ENCODE measurements around the gene LARP4B. TPM values are rescaled to one million over a fixed set of nuclear protein-coding genes. Genes with fewer than 3 reads are reported as not detected.

LARP4B gene
- total RNA-seq, 1 donor from 2014 or later: 33.1 TPM

DNA sequence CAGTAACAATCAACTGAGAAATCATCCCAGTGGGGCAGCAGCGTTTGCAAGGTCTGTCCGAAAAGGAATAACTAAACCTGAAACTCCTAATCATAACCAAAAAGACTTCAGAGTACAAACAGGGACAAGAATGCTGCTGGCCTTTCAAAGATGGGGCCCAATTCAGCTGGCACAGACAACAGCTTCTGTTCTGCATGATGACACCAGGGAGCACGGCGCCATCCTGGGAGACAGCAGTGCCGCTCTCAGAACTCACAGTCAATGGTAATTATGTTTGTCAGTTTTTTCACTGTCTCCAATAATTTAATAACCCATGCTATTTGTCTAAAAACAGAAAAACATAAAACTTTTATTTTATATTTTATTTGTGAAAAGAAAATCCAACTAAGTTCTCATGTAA, 90.0 kb downstream of the LARP4B start:
- Histone ChIP-seq H2AFZ (replicated peaks) (no peak overlapping the region), H3K4me3 (no peak overlapping the region), H3K79me2 (ENCODE audit: low read depth) (peaks cover 37% of the 10 kb centered on the region), H3F3A (ENCODE audit: low read depth) (no peaks in the 10 kb centered on the region), H3K27me3 (no peaks in the 10 kb centered on the region), H3K36me3 (peaks cover 7% of the 10 kb centered on the region), H3K4me1 (no peaks in the 10 kb centered on the region), H3K4me2 (no peak overlapping the region), H3K27ac (no peak overlapping the region), H4K20me1 (ENCODE audit: low read depth) (peaks cover 3% of the 10 kb centered on the region), H3K9ac (no peak overlapping the region), H3K9me3 (ENCODE audit: low read depth) (no peaks in the 10 kb centered on the region)
- no peak for DNase-seq (ENCODE audit: low spot score)
- no peaks in the 10 kb centered on the region for H3K9me3 Mint-ChIP-seq
- no peaks in the 10 kb centered on the region for H3K4me1 Mint-ChIP-seq
- H3K4me3 Mint-ChIP-seq: no peak overlapping the region
- peaks cover 41% of the 10 kb centered on the region for H3K36me3 Mint-ChIP-seq
- no peaks in the 10 kb centered on the region for H3K27me3 Mint-ChIP-seq (ENCODE audit: insufficient read depth, low read depth)
- no peak overlapping the region for H3K27ac Mint-ChIP-seq
- TF ChIP-seq, protein P1, sequence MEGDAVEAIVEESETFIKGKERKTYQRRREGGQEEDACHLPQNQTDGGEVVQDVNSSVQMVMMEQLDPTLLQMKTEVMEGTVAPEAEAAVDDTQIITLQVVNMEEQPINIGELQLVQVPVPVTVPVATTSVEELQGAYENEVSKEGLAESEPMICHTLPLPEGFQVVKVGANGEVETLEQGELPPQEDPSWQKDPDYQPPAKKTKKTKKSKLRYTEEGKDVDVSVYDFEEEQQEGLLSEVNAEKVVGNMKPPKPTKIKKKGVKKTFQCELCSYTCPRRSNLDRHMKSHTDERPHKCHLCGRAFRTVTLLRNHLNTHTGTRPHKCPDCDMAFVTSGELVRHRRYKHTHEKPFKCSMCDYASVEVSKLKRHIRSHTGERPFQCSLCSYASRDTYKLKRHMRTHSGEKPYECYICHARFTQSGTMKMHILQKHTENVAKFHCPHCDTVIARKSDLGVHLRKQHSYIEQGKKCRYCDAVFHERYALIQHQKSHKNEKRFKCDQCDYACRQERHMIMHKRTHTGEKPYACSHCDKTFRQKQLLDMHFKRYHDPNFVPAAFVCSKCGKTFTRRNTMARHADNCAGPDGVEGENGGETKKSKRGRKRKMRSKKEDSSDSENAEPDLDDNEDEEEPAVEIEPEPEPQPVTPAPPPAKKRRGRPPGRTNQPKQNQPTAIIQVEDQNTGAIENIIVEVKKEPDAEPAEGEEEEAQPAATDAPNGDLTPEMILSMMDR (IDR thresholded peaks at IDR 0.05): no peak
- no peak for TF ChIP-seq EZH2phosphoT487 (IDR thresholded peaks at IDR 0.05)
- no peak for TF ChIP-seq EZH2 (IDR thresholded peaks at IDR 0.05)

DNA sequence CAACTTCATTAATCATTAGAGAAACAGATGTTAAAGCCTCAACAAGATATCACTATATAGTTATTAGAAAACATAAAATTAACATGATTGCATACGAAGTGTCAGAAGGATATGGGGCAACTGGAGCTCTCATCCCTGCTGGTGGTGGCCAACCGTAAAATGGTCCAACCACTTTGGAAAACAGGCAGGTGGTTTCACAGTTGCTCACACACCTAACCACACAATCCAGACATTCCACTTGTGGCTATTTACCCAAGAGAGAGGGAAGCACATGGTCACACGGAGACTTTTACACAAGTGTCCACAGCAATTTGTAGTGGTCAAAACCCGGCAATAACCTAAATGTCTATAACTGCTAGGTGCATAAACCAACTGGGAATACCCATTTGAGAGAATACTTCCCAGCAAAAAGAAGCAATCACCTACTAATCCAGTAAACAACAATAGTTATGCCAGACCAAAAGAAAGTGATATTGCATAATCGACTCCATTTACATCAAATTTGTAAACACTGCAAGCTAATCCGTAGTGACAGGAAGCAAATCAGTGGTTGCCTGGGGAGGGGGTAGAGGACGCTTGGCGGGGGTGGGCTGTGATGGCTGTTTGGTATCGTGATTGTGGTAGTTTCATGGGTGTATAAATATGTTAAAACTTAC, 91.8 kb downstream of the LARP4B start:
- TF ChIP-seq, protein P1 (IDR thresholded peaks at IDR 0.05): no peak
- TF ChIP-seq EZH2phosphoT487 (IDR thresholded peaks at IDR 0.05): no peak
- TF ChIP-seq EZH2 (IDR thresholded peaks at IDR 0.05): no peak
- Histone ChIP-seq H3K9me3 (ENCODE audit: low read depth) (no peaks in the 10 kb centered on the region), H3K9ac (no peak overlapping the region), H3K4me3 (no peak overlapping the region), H4K20me1 (ENCODE audit: low read depth) (no peaks in the 10 kb centered on the region), H3K4me2 (no peak overlapping the region), H3K27ac (no peak overlapping the region), H3K27me3 (no peaks in the 10 kb centered on the region), H3K36me3 (peaks cover 7% of the 10 kb centered on the region), H3K4me1 (no peaks in the 10 kb centered on the region), H3K79me2 (ENCODE audit: low read depth) (peaks cover 24% of the 10 kb centered on the region), H2AFZ (replicated peaks) (no peak overlapping the region), H3F3A (ENCODE audit: low read depth) (no peaks in the 10 kb centered on the region)
- no peak for DNase-seq (ENCODE audit: low spot score)
- H3K27me3 Mint-ChIP-seq (ENCODE audit: insufficient read depth, low read depth): no peaks in the 10 kb centered on the region
- H3K4me1 Mint-ChIP-seq: no peaks in the 10 kb centered on the region
- H3K9me3 Mint-ChIP-seq: no peaks in the 10 kb centered on the region
- H3K27ac Mint-ChIP-seq: no peak overlapping the region
- H3K36me3 Mint-ChIP-seq: peaks cover 40% of the 10 kb centered on the region
- no peak overlapping the region for H3K4me3 Mint-ChIP-seq

DNA sequence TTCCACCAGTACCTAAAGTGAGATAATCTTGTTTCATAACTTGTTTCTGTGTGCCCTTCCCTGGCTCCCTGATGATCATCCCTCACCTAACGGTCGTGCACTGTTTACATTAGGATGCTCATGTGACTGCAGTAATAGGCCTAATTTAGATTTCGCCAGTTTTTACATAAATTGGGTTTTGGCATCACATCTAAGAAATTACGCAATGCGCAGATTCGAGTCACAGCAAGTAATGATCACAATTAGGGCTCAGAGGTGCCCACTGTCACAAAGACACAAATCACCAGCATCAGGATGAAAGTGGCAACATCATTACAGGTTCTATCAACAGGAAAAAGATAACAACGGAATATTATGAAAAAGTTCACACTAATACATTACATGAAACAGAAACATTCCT, 94.7 kb downstream of the LARP4B start:
- Histone ChIP-seq H2AFZ (replicated peaks) (no peak overlapping the region), H3K4me1 (no peaks in the 10 kb centered on the region), H3K4me2 (no peak overlapping the region), H3K27me3 (no peaks in the 10 kb centered on the region), H4K20me1 (ENCODE audit: low read depth) (no peaks in the 10 kb centered on the region), H3K9me3 (ENCODE audit: low read depth) (no peaks in the 10 kb centered on the region), H3K27ac (no peak overlapping the region), H3K9ac (no peak overlapping the region), H3K79me2 (ENCODE audit: low read depth) (peaks cover 41% of the 10 kb centered on the region), H3K36me3 (peaks cover 4% of the 10 kb centered on the region), H3K4me3 (no peak overlapping the region), H3F3A (ENCODE audit: low read depth) (no peaks in the 10 kb centered on the region)
- no peak for DNase-seq (ENCODE audit: low spot score)
- no peak overlapping the region for H3K4me3 Mint-ChIP-seq
- H3K9me3 Mint-ChIP-seq: no peaks in the 10 kb centered on the region
- TF ChIP-seq EZH2 (IDR thresholded peaks at IDR 0.05) (no peak), EZH2phosphoT487 (IDR thresholded peaks at IDR 0.05) (no peak)
- TF ChIP-seq, protein P1 (IDR thresholded peaks at IDR 0.05): no peak
- H3K27ac Mint-ChIP-seq: no peak overlapping the region
- no peaks in the 10 kb centered on the region for H3K4me1 Mint-ChIP-seq
- no peaks in the 10 kb centered on the region for H3K27me3 Mint-ChIP-seq (ENCODE audit: insufficient read depth, low read depth)
- H3K36me3 Mint-ChIP-seq: peaks cover 52% of the 10 kb centered on the region

All from neural progenitor cell (in vitro differentiated cells).